GM12874 (cell line): Measurements from ENCODE around the gene ME3.

Experiments used
- CTCF ChIP-seq: IDR thresholded peaks from 2 replicates; pipeline ENCODE4 v1.5.1; 2011; ENCODE audit warnings: low read depth, mild to moderate bottlenecking, control low read depth, low read length, moderate library complexity; ENCODE audit not compliant: insufficient read depth

The ME3 gene

GRCh38 chr11:86615487-86615886 is 56.9 kb downstream of the ME3 start:
- TF ChIP-seq CTCF = no peak

- no peak for TF ChIP-seq CTCF
Measured at GRCh38 chr11:86610559-86611341, 61.7 kb downstream of the ME3 start.

GRCh38 chr11:86608251-86608799 is 64.1 kb downstream of the ME3 start:
- peak; percentile 84 for TF ChIP-seq CTCF

GRCh38 chr11:86606836-86607481 is 65.5 kb downstream of the ME3 start:
- TF ChIP-seq CTCF = no peak

- no peak for TF ChIP-seq CTCF
Measured at GRCh38 chr11:86606270-86606835, 66.1 kb downstream of the ME3 start.

GRCh38 chr11:86596861-86597586 is 75.4 kb downstream of the ME3 start:
- TF ChIP-seq CTCF = no peak

GRCh38 chr11:86595955-86596354 is 76.5 kb downstream of the ME3 start:
- TF ChIP-seq CTCF = no peak
